ENCODE results near the gene REV1. TPM values are rescaled to one million over a fixed set of nuclear protein-coding genes. Genes with fewer than 3 reads are reported as not detected.

The REV1 gene
- total RNA-seq, 2 donors from 2014 or later, result 30.7 to 34.3 TPM

- no peak for DNase-seq (ENCODE audit: low spot score)
- intact Hi-C loops (cut with DNase I), result no loop called here
Observed at GRCh38 chr2:99420031-99420430, 69.8 kb downstream of the REV1 start.

DNA sequence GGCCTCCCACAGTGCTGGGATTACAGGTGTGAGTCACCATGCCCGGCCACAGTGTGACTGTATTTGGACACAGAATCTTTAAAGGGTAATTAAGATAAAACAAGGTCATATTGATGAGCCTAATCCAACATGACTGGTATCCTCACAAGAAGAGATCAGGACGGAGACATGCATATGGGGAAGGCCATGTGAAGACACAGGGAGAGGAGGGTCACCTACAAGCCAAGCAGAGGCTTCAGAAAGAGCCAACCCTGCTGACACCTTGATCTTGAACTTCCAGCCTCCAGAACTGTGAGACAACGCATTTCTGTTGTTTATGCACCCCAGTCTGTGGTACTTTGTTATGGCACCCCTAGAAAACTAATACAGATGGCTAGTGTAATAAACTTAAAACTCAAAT is 72.4 kb downstream of the REV1 start:
- intact Hi-C loops (cut with DNase I), result no loop called here
- DNase-seq (ENCODE audit: low spot score), result no peak

DNA sequence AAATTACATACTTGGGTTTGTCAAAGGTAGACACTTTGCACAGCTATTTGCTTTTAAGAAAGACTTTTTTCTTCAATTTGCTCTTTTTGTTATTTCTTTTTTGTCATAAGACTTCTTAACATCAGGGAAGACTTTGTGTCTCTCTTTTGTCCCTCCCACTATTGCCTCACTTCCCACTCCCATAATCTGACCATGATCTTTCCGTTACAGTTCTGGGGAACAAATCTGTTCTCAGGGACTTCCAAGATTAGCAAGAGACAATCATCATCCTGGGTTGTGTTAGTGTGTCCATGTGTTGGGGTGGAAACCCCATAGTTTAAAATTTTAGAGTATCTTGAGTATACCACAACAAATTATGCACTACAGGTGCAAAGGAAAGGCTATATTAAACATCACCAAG is 75.3 kb downstream of the REV1 start:
- intact Hi-C loops (cut with DNase I), result no loop called here
- DNase-seq (ENCODE audit: low spot score), result no peak

DNA sequence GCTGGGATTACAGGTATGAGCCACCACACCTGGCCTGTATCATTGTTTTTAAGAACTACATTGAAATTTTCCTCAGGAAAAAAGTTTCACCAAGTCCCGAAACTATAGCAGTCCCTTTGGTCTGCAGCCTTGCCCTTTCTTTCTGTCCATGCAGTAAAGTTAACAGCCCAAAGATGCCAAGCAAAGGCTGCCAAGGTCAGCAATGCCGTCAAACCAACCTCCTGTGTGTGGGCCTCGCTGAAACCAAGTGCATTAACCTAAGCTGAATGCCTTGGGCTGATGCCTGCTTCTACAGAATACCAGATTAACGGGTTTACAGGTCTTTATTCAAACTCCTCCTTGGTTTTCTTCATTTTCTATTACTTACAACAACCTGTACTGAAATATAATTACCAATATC is 79.5 kb downstream of the REV1 start:
- DNase-seq (ENCODE audit: low spot score), result no peak
- intact Hi-C loops (cut with DNase I), result no loop called here

- DNase-seq (ENCODE audit: low spot score), result no peak
- intact Hi-C loops (cut with DNase I), result no loop called here
Observed at GRCh38 chr2:99406137-99406536, 83.7 kb downstream of the REV1 start.

GRCh38 chr2:99404797-99405669 is 84.8 kb downstream of the REV1 start:
- no peak for DNase-seq (ENCODE audit: low spot score)
- intact Hi-C loops (cut with DNase I), result no loop called here

- intact Hi-C loops (cut with DNase I), result no loop called here
- no peak for DNase-seq (ENCODE audit: low spot score)
Observed at GRCh38 chr2:99404039-99404796, 85.6 kb downstream of the REV1 start.

DNA sequence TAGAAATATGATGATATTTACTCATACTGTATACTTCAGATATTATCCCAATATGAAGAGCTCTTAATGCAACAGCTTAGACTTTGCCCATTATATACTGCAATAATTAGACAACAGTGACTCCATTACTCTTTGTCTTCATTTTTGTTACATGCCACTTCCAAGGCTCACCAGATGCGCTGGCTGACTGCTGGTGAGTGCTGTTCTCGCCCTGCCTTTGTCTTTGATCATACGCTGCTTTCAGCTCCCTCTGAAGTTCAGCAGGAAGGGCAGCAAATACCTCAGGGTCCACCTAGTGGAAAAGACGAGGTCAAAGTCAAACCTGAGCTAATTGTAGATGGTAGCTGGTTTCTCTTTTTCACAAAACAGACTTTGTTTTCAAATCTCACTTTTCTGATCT is 86.3 kb downstream of the REV1 start:
- DNase-seq (ENCODE audit: low spot score), result no peak
- intact Hi-C loops (cut with DNase I), result no loop called here

- intact Hi-C loops (cut with DNase I), result no loop called here
- DNase-seq (ENCODE audit: low spot score), result no peak
Observed at GRCh38 chr2:99403084-99403483, 86.7 kb downstream of the REV1 start.

- no peak for DNase-seq (ENCODE audit: low spot score)
- intact Hi-C loops (cut with DNase I), result no loop called here
Observed at GRCh38 chr2:99401841-99402240, 88.0 kb downstream of the REV1 start.

GRCh38 chr2:99399795-99400194 is 90.0 kb downstream of the REV1 start:
- DNase-seq (ENCODE audit: low spot score), result no peak
- intact Hi-C loops (cut with DNase I), result no loop called here

- no peak for DNase-seq (ENCODE audit: low spot score)
- intact Hi-C loops (cut with DNase I), result no loop called here
Observed at GRCh38 chr2:99399063-99399462, 90.8 kb downstream of the REV1 start.

DNA sequence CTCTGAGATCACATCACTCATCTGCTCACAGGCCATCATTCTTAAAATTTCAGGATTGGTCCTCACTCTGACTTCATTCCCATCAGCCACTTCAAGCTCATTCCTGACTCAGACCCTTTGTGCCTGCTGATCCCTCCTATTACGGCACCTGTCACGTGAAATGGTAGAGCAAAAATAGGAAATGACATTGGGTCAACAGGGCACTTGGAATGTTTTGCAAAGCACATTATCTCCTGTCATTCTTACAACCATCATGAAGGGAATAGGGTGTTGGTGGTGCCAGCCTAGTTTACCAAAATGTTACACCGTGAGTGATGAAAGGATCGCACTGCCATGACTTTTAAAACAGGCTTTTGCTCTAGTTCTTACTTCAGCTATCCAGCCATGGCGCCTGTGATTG is 91.5 kb downstream of the REV1 start:
- intact Hi-C loops (cut with DNase I), result no loop called here
- DNase-seq (ENCODE audit: low spot score), result no peak

- no peak for DNase-seq (ENCODE audit: low spot score)
- intact Hi-C loops (cut with DNase I), result no loop called here
Observed at GRCh38 chr2:99397266-99397920, 92.4 kb downstream of the REV1 start.

DNA sequence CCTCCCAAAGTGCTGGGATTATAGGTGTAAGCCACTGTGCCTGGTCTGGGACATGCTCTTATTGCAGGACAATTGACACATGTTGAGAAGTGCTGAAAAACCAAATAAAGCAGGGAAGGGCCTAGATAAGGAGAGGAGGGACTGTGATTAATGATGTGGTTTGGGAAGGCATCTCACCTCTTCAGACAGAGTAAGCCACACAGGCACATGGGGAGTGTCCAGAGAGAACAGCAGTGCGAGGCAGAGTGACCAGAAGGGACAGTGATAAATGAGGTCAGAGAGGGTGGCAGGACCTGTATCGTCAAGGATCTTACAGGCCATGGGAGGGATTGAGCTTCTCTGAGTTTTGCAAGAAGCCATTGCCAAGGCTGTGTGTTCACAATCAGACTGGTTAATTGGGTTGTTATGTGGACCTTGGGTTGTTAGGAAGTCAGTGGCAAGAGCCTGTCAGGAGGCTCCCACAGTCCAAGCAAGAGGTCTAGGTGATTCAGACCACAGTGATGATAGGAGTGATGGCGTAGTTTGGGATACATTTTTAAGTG is 94.2 kb downstream of the REV1 start:
- no peak for DNase-seq (ENCODE audit: low spot score)
- intact Hi-C loops (cut with DNase I), result no loop called here

GRCh38 chr2:99389946-99390345 is 99.9 kb downstream of the REV1 start:
- intact Hi-C loops (cut with DNase I), result no loop called here

GRCh38 chr2:99389371-99389770 is 100.4 kb downstream of the REV1 start:
- intact Hi-C loops (cut with DNase I), result no loop called here
- DNase-seq (ENCODE audit: low spot score), result no peak

More at GRCh38 chr2:99389946-99390345, 99.9 kb downstream of the REV1 start:
- DNase-seq (ENCODE audit: low spot score), result no peak

DNA sequence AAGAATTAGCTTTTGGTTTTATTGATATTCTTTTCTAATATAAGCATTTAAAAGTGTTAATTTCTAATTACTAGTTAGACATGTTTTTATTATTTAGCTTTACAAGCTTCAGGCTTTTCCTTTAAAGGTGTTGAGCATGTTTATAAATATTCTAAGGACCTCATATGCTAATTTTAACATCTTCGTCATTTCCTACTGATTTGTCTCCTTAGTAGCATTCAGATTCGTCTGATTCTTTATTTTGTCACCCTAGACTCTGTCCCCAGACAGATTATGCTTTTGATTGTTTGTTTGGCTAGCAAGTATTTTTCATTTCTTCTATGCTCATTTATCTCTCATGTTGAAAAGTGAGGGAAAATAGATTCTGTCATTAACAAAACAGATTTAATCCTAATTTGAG is 100.9 kb downstream of the REV1 start:
- intact Hi-C loops (cut with DNase I), result no loop called here
- DNase-seq (ENCODE audit: low spot score), result no peak

GRCh38 chr2:99386011-99386410 is 103.8 kb downstream of the REV1 start:
- DNase-seq (ENCODE audit: low spot score), result no peak
- intact Hi-C loops (cut with DNase I), result no loop called here

DNA sequence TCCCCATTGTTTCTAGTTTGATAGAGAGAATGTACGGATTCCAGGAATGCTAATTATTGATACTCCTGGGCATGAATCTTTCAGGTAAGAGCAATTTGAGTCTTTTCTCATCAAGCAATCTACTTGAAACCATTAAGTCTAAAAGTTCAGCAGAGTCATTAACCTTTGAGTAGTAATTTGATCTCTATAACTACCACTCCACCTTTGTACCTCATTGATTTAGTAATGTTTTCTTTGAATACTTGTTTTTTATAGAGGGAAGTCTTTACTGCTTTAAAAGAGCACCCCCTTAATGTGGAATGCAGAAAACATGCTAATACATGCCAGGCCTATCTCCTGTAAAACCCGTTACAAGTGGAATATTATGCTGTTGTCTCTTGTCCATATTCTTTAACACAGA is 107.7 kb downstream of the REV1 start:
- DNase-seq (ENCODE audit: low spot score), result no peak
- intact Hi-C loops (cut with DNase I), result no loop called here
